Sigmoid colon (tissue), 7 donors: Measurements from ENCODE around the gene SUMO2. TPM values are rescaled to one million over a fixed set of nuclear protein-coding genes. Genes with fewer than 3 reads are reported as not detected.

Experiments used
- DNase-seq: peaks from one replicate; pipeline ENCODE4 v3.0.0-alpha.2; 2019
- H3K27ac ChIP-seq, 4 donors: fragments of 200-600 bp; sonication (generic); one replicate each; pipeline ENCODE4 v1.5.1; 2016 to 2019; ENCODE audit warnings: mild to moderate bottlenecking in 1 of 4
- H3K27me3 ChIP-seq, 3 donors: fragments of 200-600 bp; sonication (generic); one replicate each; pipeline ENCODE4 v1.5.1; 2019; ENCODE audit warnings: mild to moderate bottlenecking in 1 of 3
- H3K36me3 ChIP-seq, 4 donors: fragments of 200-600 bp; sonication (generic); one replicate each; pipeline ENCODE4 v1.5.1; 2016 to 2019
- H3K4me1 ChIP-seq, 4 donors: fragments of 200-600 bp; sonication (generic); one replicate each; pipeline ENCODE4 v1.5.1; 2017 to 2019
- H3K4me3 ChIP-seq, 4 donors: fragments of 200-600 bp; sonication (generic); one replicate each; pipeline ENCODE4 v1.5.1; 2017 to 2019; ENCODE audit warnings: mild to moderate bottlenecking in 2 of 4, moderate library complexity in 1 of 4
- H3K9me3 ChIP-seq, 4 donors: fragments of 200-600 bp in 3 of 4; sonication (generic) in 3 of 4; one replicate each; pipeline versions ENCODE4 v1.5.1 to v1.6.1; 2013 to 2019
- CTCF ChIP-seq, 4 experiments: fragments of 450-650 bp in 3 of 4; fragments of 200-600 bp in 1 of 4; IDR thresholded peaks; one replicate each; pipeline ENCODE4 v1.5.1; 2016 to 2019; ENCODE audit warnings: antibody characterized with exemption in 4 of 4, mild to moderate bottlenecking in 3 of 4, moderate library complexity in 2 of 4
- EP300 ChIP-seq, 4 donors: sonication (generic); formaldehyde crosslinking; IDR thresholded peaks; one replicate each; pipeline ENCODE4 v1.6.1; 2017; ENCODE audit warnings: antibody characterized with exemption in 4 of 4
- POLR2A ChIP-seq, 2 donors: fragments of 450-650 bp; IDR thresholded peaks; one replicate each; pipeline ENCODE4 v1.6.1; 2016; ENCODE audit warnings: antibody characterized with exemption in 2 of 2, mild to moderate bottlenecking in 2 of 2, moderate library complexity in 2 of 2
- POLR2AphosphoS5 ChIP-seq, 4 donors: sonication (generic); formaldehyde crosslinking; IDR thresholded peaks; one replicate each; pipeline ENCODE4 v1.6.1; 2017; ENCODE audit warnings: antibody characterized with exemption in 4 of 4
- WGBS, 2 donors: extraction: QIAGEN DNeasy Blood & Tissue Kit; methylation state at CpG; one replicate each; pipeline ENCODE4 v1.1.7; 2013; 5-methylcytosine and 5-hydroxymethylcytosine counted together
- intact Hi-C: fragments of 100-400 bp; cut with DNase I; formaldehyde crosslinking; loops from one replicate; pipeline ENCODE4 v1.15.1; 2023
- polyA plus RNA-seq, 3 donors: library from polyadenylated mRNA; stranded (reverse); fragments of 200-250 nt; gene quantifications; one replicate each; pipeline ENCODE4 v1.2.3, GENCODE V29; 2013
- total RNA-seq, 4 donors: library from RNA; depleted of rRNA; stranded (reverse); fragments of >200 nt; gene quantifications; one replicate each; pipeline ENCODE4 v1.1.0, GENCODE V29; 2016
- donor health status: healthy with polysubstance abuse.
- donor health status: Bipolar disorder and iron deficiency.
- donor health status: healthy.

Gene SUMO2
- total and polyA plus RNA-seq, 7 donors = 63.0 to 130 (median 97.4) TPM

GRCh38 chr17:75199886-75200618 lies 17.3 kb upstream of the SUMO2 start:
- intact Hi-C loops = loop anchor here (2.0 to 5.0 kb wide), 2 partner anchors 138 to 239 kb away; no protein-coding TSS in a partner anchor
- TF ChIP-seq POLR2A (IDR thresholded peaks at IDR 0.05) (no peak), POLR2AphosphoS5 (IDR thresholded peaks at IDR 0.05) (no peak), EP300 (IDR thresholded peaks at IDR 0.05) (no peak), CTCF (IDR thresholded peaks at IDR 0.05) (no peak)
- Histone ChIP-seq H3K36me3 (no peaks in the 10 kb centered on the region), H3K9me3 (no peaks in the 10 kb centered on the region), H3K4me1 (peaks cover 0 to 9% (median 4%) of the 10 kb centered on the region in 4 donors), H3K4me3 (no peak overlapping the region), H3K27me3 (no peaks in the 10 kb centered on the region), H3K27ac (no peak overlapping the region)
- WGBS, 2 donors = 92 to 96% methylated on average over 6 of the region's 6 CpGs
- no peak for DNase-seq

DNA sequence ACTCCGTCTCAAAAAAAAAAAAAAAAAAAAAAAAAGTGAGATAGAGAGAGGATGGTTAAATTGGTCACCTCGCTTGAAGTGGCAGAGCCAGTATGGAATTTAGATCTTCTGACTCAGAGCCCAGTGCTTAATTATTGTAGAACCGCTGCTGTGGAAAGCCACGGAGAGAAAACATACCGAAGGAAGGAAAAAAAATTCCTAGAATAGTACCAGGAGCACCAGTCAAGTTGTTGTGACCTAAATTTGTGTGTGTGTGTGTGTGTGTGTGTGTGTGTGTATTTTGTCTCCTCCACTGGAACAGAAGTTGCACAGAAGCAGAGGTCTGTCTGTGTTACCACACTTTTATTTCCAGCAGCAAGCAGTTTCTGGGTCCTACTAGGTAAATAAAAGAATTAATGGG lies 12.1 kb upstream of the SUMO2 start:
- WGBS, 2 donors = 86 to 90% methylated on average over 4 of the region's 5 CpGs
- TF ChIP-seq POLR2AphosphoS5 (IDR thresholded peaks at IDR 0.05) (no peak), EP300 (IDR thresholded peaks at IDR 0.05) (no peak), POLR2A (IDR thresholded peaks at IDR 0.05) (no peak), CTCF (IDR thresholded peaks at IDR 0.05) (no peak)
- H3K4me1 ChIP-seq = no peaks in the 10 kb centered on the region
- no peak overlapping the region for H3K4me3 ChIP-seq
- H3K27ac ChIP-seq = no peak overlapping the region
- H3K36me3 ChIP-seq = no peaks in the 10 kb centered on the region
- DNase-seq = no peak
- intact Hi-C loops = no loop called here
- no peaks in the 10 kb centered on the region for H3K27me3 ChIP-seq
- no peaks in the 10 kb centered on the region for H3K9me3 ChIP-seq

DNA sequence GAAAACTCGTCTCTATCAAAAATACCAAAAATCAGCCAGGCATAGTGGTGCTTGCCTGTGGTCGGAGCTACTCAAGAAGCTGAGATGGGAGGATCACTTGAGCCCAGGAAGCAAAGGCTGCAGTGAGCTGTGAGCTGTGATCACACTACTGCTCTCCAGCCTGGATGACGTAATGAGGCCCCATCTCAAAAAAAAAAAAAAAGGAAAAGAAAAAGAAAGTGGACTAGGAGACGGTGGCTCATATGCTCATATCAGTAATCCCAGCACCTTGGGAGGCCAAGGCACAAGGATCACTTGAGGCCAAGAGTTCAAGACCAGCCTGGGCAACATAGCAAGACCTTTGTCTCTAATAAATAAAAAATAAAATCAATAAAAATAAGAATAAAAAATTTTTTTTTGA lies 8.8 kb upstream of the SUMO2 start:
- no peak for TF ChIP-seq POLR2A (IDR thresholded peaks at IDR 0.05)
- WGBS, 2 donors = 71 to 78% methylated on average over 4 of the region's 4 CpGs
- Histone ChIP-seq H3K4me3 (no peak overlapping the region), H3K4me1 (no peaks in the 10 kb centered on the region), H3K27ac (no peak overlapping the region), H3K36me3 (no peaks in the 10 kb centered on the region), H3K27me3 (no peaks in the 10 kb centered on the region), H3K9me3 (no peaks in the 10 kb centered on the region)
- intact Hi-C loops = no loop called here
- no peak for DNase-seq

- Histone ChIP-seq H3K4me1 (peaks cover 0 to 3% (median under 1%) of the 10 kb centered on the region in 4 donors), H3K36me3 (no peaks in the 10 kb centered on the region), H3K27me3 (no peaks in the 10 kb centered on the region), H3K27ac (no peak overlapping the region), H3K4me3 (no peak overlapping the region), H3K9me3 (no peaks in the 10 kb centered on the region)
- 93 to 94% methylated on average over 6 of the region's 6 CpGs for WGBS, 2 donors
- intact Hi-C loops = no loop called here
- DNase-seq = no peak
- no peak for TF ChIP-seq EP300 (IDR thresholded peaks at IDR 0.05)
These were observed 5.9 kb upstream of the SUMO2 start for GRCh38 chr17:75188614-75189013.

- Histone ChIP-seq H3K9me3 (no peaks in the 10 kb centered on the region), H3K36me3 (peaks cover 0 to 8% (median 3%) of the 10 kb centered on the region in 4 donors), H3K4me3 (no peak overlapping the region), H3K4me1 (peaks cover 0 to 29% (median 22%) of the 10 kb centered on the region in 4 donors), H3K27ac (peak overlapping the region; percentile 92 to 99 (median 98)), H3K27me3 (no peaks in the 10 kb centered on the region)
- intact Hi-C loops = loop anchor here (5.0 kb wide), 3 partner anchors 52 to 137 kb away; partner anchors contain the start of genes ATP5PD, KCTD2 and NT5C
- peak; percentile 25 for DNase-seq
- TF ChIP-seq EP300 (IDR thresholded peaks at IDR 0.05) (no peak), POLR2AphosphoS5 (IDR thresholded peaks at IDR 0.05) (no peak), CTCF (IDR thresholded peaks at IDR 0.05) (no peak), POLR2A (IDR thresholded peaks at IDR 0.05) (no peak)
- 96 to 97% methylated on average over 9 of the region's 9 CpGs for WGBS, 2 donors
These were observed 1.5 kb upstream of the SUMO2 start for GRCh38 chr17:75183999-75184884.
